ENCODE measurements around the gene ZNF491. TPM values are rescaled to one million over a fixed set of nuclear protein-coding genes. Genes with fewer than 3 reads are reported as not detected.
A peak's percentile ranks its signal among the peaks of the same experiment; 100 is the strongest.
"Not testable (repeated sequence)": the region's sequence is repeated elsewhere in the genome, so short reads cannot be mapped to it uniquely, and the experiment has no call there.

Gene ZNF491
- 1 to 10 TPM in 6 of 8 experiments, under 1 TPM in 2; 0.87 to 8.6 (median 5.7) TPM for total RNA-seq

- H3K4me3 ChIP-seq = peak within 1 kb of the TSS; percentile 45 to 89 (median 69)
- peaks cover 0 to 11% of the 10 kb centered on the region in 2 donors for H3K4me1 ChIP-seq (replicated peaks in 1 of 2)
- H3K27ac ChIP-seq = peak within 1 kb of the TSS; percentile 84 to 90
- peak; percentile 92 to 99 (median 98) for ATAC-seq (replicated peaks in 6 of 8)
- 0 to 5% (median 0%) methylated on average over 2 to 17 of the region's 56 CpGs for WGBS, 10 experiments
- in situ Hi-C loops (cut with MboI; ENCODE audit: low pct_unique_long_range_greater_than_20kb in 2 of 9, low sequenced_read_pairs in 9 of 9, unreplicated experiment in 9 of 9) = no loop called here
Observed at GRCh38 chr19:11798391-11799330, at the start of gene ZNF491. TSS of gene ZNF491 (plus strand) at chr19:11798523. CDS start at chr19:11805954, 7,431 bp downstream.

GRCh38 chr19:11749751-11750150 lies 48.6 kb upstream of the ZNF491 start:
- 0 to 60% (median 22%) methylated on average over 2 of the region's 2 CpGs; no CpG with 5 or more reads in 2 of the 10 experiments for WGBS, 10 experiments
- Histone ChIP-seq H3K27ac (no peak overlapping the region), H3K4me3 (no peak overlapping the region), H3K4me1 (replicated peaks in 1 of 2) (no peaks in the 10 kb centered on the region)
- ATAC-seq (replicated peaks in 6 of 8) = no peak
- in situ Hi-C loops (cut with MboI; ENCODE audit: low pct_unique_long_range_greater_than_20kb in 2 of 9, low sequenced_read_pairs in 9 of 9, unreplicated experiment in 9 of 9) = no loop called here

- no peak for ATAC-seq (replicated peaks in 6 of 8)
- Histone ChIP-seq H3K4me3 (no peak overlapping the region), H3K4me1 (replicated peaks in 1 of 2) (no peaks in the 10 kb centered on the region), H3K27ac (no peak overlapping the region)
- 5 to 94% (median 63%) methylated on average over 2 of the region's 2 CpGs for WGBS, 10 experiments
- in situ Hi-C loops (cut with MboI; ENCODE audit: low pct_unique_long_range_greater_than_20kb in 2 of 9, low sequenced_read_pairs in 9 of 9, unreplicated experiment in 9 of 9) = no loop called here
Observed at GRCh38 chr19:11752244-11752736, 46.0 kb upstream of the ZNF491 start.

GRCh38 chr19:11754663-11755062 lies 43.7 kb upstream of the ZNF491 start:
- in situ Hi-C loops (cut with MboI; ENCODE audit: low pct_unique_long_range_greater_than_20kb in 2 of 9, low sequenced_read_pairs in 9 of 9, unreplicated experiment in 9 of 9) = no loop called here
- ATAC-seq (replicated peaks in 6 of 8) = no peak
- 0 to 58% (median 50%) methylated on average over 2 to 3 of the region's 4 CpGs; no CpG with 5 or more reads in 1 of the 10 experiments for WGBS, 10 experiments

GRCh38 chr19:11756965-11757364 lies 41.4 kb upstream of the ZNF491 start:
- no peaks in the 10 kb centered on the region for H3K4me1 ChIP-seq (replicated peaks in 1 of 2)
- no peak for ATAC-seq (replicated peaks in 6 of 8)
- no peak overlapping the region for H3K27ac ChIP-seq
- 0 to 100% (median 67%) methylated on average over 1 of the region's 1 CpG; no CpG with 5 or more reads in 1 of the 10 experiments for WGBS, 10 experiments
- H3K4me3 ChIP-seq = no peak overlapping the region
- in situ Hi-C loops (cut with MboI; ENCODE audit: low pct_unique_long_range_greater_than_20kb in 2 of 9, low sequenced_read_pairs in 9 of 9, unreplicated experiment in 9 of 9) = no loop called here

More at GRCh38 chr19:11754663-11755062, 43.7 kb upstream of the ZNF491 start:
- Histone ChIP-seq H3K4me1 (replicated peaks in 1 of 2) (no peaks in the 10 kb centered on the region), H3K4me3 (no peak overlapping the region), H3K27ac (no peak overlapping the region)

GRCh38 chr19:11759805-11760204 lies 38.5 kb upstream of the ZNF491 start:
- H3K4me3 ChIP-seq = no peak overlapping the region
- H3K27ac ChIP-seq = no peak overlapping the region
- in situ Hi-C loops (cut with MboI; ENCODE audit: low pct_unique_long_range_greater_than_20kb in 2 of 9, low sequenced_read_pairs in 9 of 9, unreplicated experiment in 9 of 9) = no loop called here
- H3K4me1 ChIP-seq (replicated peaks in 1 of 2) = no peaks in the 10 kb centered on the region
- ATAC-seq (replicated peaks in 6 of 8) = no peak
- WGBS, 10 experiments = 11 to 100% (median 67%) methylated on average over 1 to 5 of the region's 7 CpGs; no CpG with 5 or more reads in 2 of the 10 experiments

GRCh38 chr19:11763117-11763516 lies 35.2 kb upstream of the ZNF491 start:
- Histone ChIP-seq H3K4me1 (replicated peaks in 1 of 2) (peaks cover 0 to 3% of the 10 kb centered on the region in 2 donors), H3K4me3 (no peak overlapping the region), H3K27ac (no peak overlapping the region)
- 28 to 91% (median 62%) methylated on average over 1 to 3 of the region's 3 CpGs for WGBS, 10 experiments
- in situ Hi-C loops (cut with MboI; ENCODE audit: low pct_unique_long_range_greater_than_20kb in 2 of 9, low sequenced_read_pairs in 9 of 9, unreplicated experiment in 9 of 9) = no loop called here
- ATAC-seq (replicated peaks in 6 of 8) = no peak

- Histone ChIP-seq H3K4me1 (replicated peaks in 1 of 2) (peaks cover 3 to 6% of the 10 kb centered on the region in 2 donors), H3K27ac (no peak overlapping the region), H3K4me3 (no peak overlapping the region)
- WGBS, 10 experiments = 0 to 91% (median 82%) methylated on average over 1 of the region's 1 CpG; no CpG with 5 or more reads in 1 of the 10 experiments
- no peak for ATAC-seq (replicated peaks in 6 of 8)
- in situ Hi-C loops (cut with MboI; ENCODE audit: low pct_unique_long_range_greater_than_20kb in 2 of 9, low sequenced_read_pairs in 9 of 9, unreplicated experiment in 9 of 9) = no loop called here
Observed at GRCh38 chr19:11763611-11764010, 34.7 kb upstream of the ZNF491 start.

GRCh38 chr19:11766597-11767591 lies 31.4 kb upstream of the ZNF491 start, which contains the start of gene ZNF441:
TSS of gene ZNF441 (plus strand) at chr19:11767000. CDS start at chr19:11767194, 194 bp downstream.
- peak; percentile 90 to 98 (median 96) for ATAC-seq (replicated peaks in 6 of 8)
- Histone ChIP-seq H3K27ac (peak within 1 kb of the TSS; percentile 81 to 97), H3K4me3 (peak within 1 kb of the TSS; percentile 50 to 96 (median 55)), H3K4me1 (replicated peaks in 1 of 2) (peaks cover 8 to 10% of the 10 kb centered on the region in 2 donors)
- in situ Hi-C loops (cut with MboI; ENCODE audit: low pct_unique_long_range_greater_than_20kb in 2 of 9, low sequenced_read_pairs in 9 of 9, unreplicated experiment in 9 of 9) = no loop called here
- WGBS, 10 experiments = 0 to 4% (median 0%) methylated on average over 4 to 13 of the region's 61 CpGs; no CpG with 5 or more reads in 7 of the 10 experiments

- Histone ChIP-seq H3K4me1 (replicated peaks in 1 of 2) (peaks cover 8 to 10% of the 10 kb centered on the region in 2 donors), H3K27ac (peak overlapping the region; percentile 81 to 97), H3K4me3 (peak overlapping the region; percentile 50 to 96 (median 55))
- 0 to 4% methylated on average over 3 of the region's 20 CpGs; no CpG with 5 or more reads in 8 of the 10 experiments for WGBS, 10 experiments
- in situ Hi-C loops (cut with MboI; ENCODE audit: low pct_unique_long_range_greater_than_20kb in 2 of 9, low sequenced_read_pairs in 9 of 9, unreplicated experiment in 9 of 9) = no loop called here
- ATAC-seq (replicated peaks in 6 of 8) = peak in 6 of 8 experiments; percentile 0 to 6 (median 2)
Observed at GRCh38 chr19:11767633-11768133, 30.6 kb upstream of the ZNF491 start.

- in situ Hi-C loops (cut with MboI; ENCODE audit: low pct_unique_long_range_greater_than_20kb in 2 of 9, low sequenced_read_pairs in 9 of 9, unreplicated experiment in 9 of 9) = no loop called here
- Histone ChIP-seq H3K4me3 (no peak overlapping the region), H3K27ac (no peak overlapping the region), H3K4me1 (replicated peaks in 1 of 2) (peaks cover 8 to 10% of the 10 kb centered on the region in 2 donors)
- WGBS, 10 experiments = 49 to 100% (median 91%) methylated on average over 1 to 4 of the region's 4 CpGs; no CpG with 5 or more reads in 2 of the 10 experiments
- no peak for ATAC-seq (replicated peaks in 6 of 8)
Observed at GRCh38 chr19:11769995-11770394, 28.3 kb upstream of the ZNF491 start.

- in situ Hi-C loops (cut with MboI; ENCODE audit: low pct_unique_long_range_greater_than_20kb in 2 of 9, low sequenced_read_pairs in 9 of 9, unreplicated experiment in 9 of 9); H3K27ac ChIP-seq; H3K4me3 ChIP-seq; H3K4me1 ChIP-seq (replicated peaks in 1 of 2); ATAC-seq (replicated peaks in 6 of 8): not testable (repeated sequence)
- 52 to 83% (median 82%) methylated on average over 1 to 8 of the region's 11 CpGs; no CpG with 5 or more reads in 7 of the 10 experiments for WGBS, 10 experiments
Observed at GRCh38 chr19:11771520-11771919, 26.8 kb upstream of the ZNF491 start.
